T-helper 17 cell (primary cell): Measurements from ENCODE around the gene AKAP7. TPM values are rescaled to one million over a fixed set of nuclear protein-coding genes. Genes with fewer than 3 reads are reported as not detected.

ENCODE experiments used
- ATAC-seq: fragments of 150-1000 bp; cut with Tn5 transposase; 2 replicates; pipeline ENCODE4 v1.10.0; 2021; ENCODE audit warnings: mild to moderate bottlenecking, moderate library complexity
- DNase-seq, 3 donors: peaks; one replicate each; pipeline versions ENCODE4 v3.0.0 to v3.0.0-alpha.2; 2020 to 2021
- H3K9me3 ChIP-seq: one replicate; pipeline ENCODE4 v1.7.0; 2013; ENCODE audit warnings: low read length, mild to moderate bottlenecking; ENCODE audit not compliant: control insufficient read depth, poor library complexity, severe bottlenecking
- H3K27ac Mint-ChIP-seq: one replicate; pipeline ENCODE4 v1.8.0; 2022; ENCODE audit warnings: mild to moderate bottlenecking, moderate library complexity, mixed read lengths
- H3K27me3 Mint-ChIP-seq: one replicate; pipeline ENCODE4 v1.8.0; 2022; ENCODE audit warnings: mixed read lengths
- H3K36me3 Mint-ChIP-seq: one replicate; pipeline ENCODE4 v1.8.0; 2022; ENCODE audit warnings: low read depth, mixed read lengths
- H3K4me1 Mint-ChIP-seq: one replicate; pipeline ENCODE4 v1.8.0; 2022; ENCODE audit warnings: mild to moderate bottlenecking, mixed read lengths
- H3K4me3 Mint-ChIP-seq: one replicate; pipeline ENCODE4 v1.8.0; 2022; ENCODE audit warnings: mild to moderate bottlenecking, moderate library complexity, mixed read lengths
- total RNA-seq, 4 donors: library from RNA in 2 of 4; stranded (reverse) in 2 of 4; gene quantifications; one replicate each; pipeline ENCODE4 v1.2.3 and lab custom pipeline; 2022 to 2026

Gene AKAP7
- total RNA-seq, 2 donors from 2014 or later: 3.9 to 11.6 TPM

DNA sequence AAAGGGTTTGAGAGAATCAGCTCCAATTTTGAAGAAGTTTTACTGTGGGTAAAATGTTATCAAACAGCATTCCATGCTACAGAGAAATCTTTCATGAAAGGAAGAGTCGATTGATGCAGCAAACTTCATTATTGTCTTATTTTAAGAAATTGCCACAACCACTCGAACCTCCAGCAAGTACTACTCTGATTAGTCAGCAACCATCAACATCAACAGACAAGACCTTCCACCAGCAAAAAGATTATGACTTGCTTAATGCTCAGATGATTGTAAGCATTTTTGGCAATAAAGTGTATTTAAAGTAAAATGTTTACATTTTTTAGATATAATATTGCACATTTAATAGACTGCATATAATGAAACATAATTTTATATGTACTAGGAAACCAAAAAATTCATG, 87.5 kb downstream of the AKAP7 start:
- H3K36me3 Mint-ChIP-seq: peaks cover 3% of the 10 kb centered on the region
- no peak overlapping the region for H3K4me3 Mint-ChIP-seq
- no peaks in the 10 kb centered on the region for H3K27me3 Mint-ChIP-seq
- no peak for ATAC-seq
- no peak for DNase-seq
- no peaks in the 10 kb centered on the region for H3K9me3 ChIP-seq
- H3K27ac Mint-ChIP-seq: no peak overlapping the region
- H3K4me1 Mint-ChIP-seq: peaks cover 13% of the 10 kb centered on the region

DNA sequence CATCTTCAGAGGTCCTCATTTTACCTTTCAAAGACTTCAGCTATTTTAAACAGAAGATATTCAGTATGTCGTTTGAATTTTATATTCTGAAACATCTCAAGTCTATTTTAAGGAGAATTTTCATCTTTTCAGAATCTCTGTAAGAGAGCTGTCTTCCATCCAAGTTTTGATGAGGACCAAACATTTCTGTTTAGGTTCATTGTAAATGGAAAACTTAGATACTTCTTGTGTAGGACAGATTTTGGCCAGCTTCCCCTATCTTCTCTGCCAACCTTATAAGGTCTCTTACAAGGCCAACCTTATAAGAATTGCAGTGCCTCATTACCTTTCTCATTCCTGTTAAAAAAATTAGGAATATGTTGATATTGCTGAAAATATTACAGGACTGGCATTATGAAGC, 88.1 kb downstream of the AKAP7 start:
- no peaks in the 10 kb centered on the region for H3K27me3 Mint-ChIP-seq
- H3K9me3 ChIP-seq: no peaks in the 10 kb centered on the region
- DNase-seq: no peak
- H3K4me3 Mint-ChIP-seq: no peak overlapping the region
- no peak overlapping the region for H3K27ac Mint-ChIP-seq
- ATAC-seq: no peak
- peaks cover 13% of the 10 kb centered on the region for H3K4me1 Mint-ChIP-seq
- H3K36me3 Mint-ChIP-seq: peaks cover 3% of the 10 kb centered on the region

DNA sequence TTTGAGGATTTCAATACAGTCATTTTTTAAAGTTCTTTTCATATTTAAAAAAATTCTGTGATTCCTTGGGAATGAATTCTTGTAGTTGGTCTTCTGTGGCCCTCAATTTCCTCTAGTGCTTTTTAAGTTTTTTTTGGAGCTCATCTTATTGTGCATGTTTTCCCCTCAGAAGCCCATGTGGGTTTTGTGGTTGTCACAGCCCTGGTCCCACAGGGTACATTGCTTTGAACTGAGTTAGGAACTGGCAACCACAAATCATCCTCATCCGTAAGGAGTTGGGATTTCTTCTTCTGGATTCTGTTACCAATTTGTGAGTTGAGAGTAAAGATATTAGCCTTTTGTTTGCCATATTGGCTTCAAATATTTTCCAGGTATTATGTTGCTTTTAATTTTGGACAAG, 89.9 kb downstream of the AKAP7 start:
- H3K27ac Mint-ChIP-seq: peak overlapping the region; percentile 34
- DNase-seq (no peak), ATAC-seq (no peak)
- H3K36me3 Mint-ChIP-seq: peaks cover 3% of the 10 kb centered on the region
- no peaks in the 10 kb centered on the region for H3K9me3 ChIP-seq
- H3K27me3 Mint-ChIP-seq: no peaks in the 10 kb centered on the region
- H3K4me3 Mint-ChIP-seq: no peak overlapping the region
- H3K4me1 Mint-ChIP-seq: peaks cover 13% of the 10 kb centered on the region

DNA sequence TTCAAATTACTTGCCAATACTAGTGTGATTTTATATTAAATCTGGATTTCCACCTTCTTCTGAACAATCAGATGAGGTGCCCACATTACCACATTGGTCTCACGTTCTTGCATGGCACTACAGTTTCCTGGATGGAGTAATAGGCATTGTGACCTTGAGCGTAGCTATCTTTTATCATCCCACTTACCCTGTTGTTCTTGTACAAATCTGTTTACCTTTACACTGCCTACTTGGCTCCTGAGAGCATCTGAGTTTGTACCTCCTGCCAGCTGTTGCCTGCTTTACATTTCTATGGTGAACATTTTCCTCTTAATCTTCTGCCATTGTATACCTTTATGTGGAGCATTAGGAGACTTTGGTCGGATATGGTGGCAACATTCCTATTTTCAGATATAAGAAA, 90.7 kb downstream of the AKAP7 start:
- Mint-ChIP-seq H3K4me1 (peaks cover 10% of the 10 kb centered on the region), H3K27ac (no peak overlapping the region), H3K27me3 (no peaks in the 10 kb centered on the region), H3K4me3 (no peak overlapping the region), H3K36me3 (peaks cover 5% of the 10 kb centered on the region)
- no peak for DNase-seq
- no peak for ATAC-seq
- no peaks in the 10 kb centered on the region for H3K9me3 ChIP-seq

DNA sequence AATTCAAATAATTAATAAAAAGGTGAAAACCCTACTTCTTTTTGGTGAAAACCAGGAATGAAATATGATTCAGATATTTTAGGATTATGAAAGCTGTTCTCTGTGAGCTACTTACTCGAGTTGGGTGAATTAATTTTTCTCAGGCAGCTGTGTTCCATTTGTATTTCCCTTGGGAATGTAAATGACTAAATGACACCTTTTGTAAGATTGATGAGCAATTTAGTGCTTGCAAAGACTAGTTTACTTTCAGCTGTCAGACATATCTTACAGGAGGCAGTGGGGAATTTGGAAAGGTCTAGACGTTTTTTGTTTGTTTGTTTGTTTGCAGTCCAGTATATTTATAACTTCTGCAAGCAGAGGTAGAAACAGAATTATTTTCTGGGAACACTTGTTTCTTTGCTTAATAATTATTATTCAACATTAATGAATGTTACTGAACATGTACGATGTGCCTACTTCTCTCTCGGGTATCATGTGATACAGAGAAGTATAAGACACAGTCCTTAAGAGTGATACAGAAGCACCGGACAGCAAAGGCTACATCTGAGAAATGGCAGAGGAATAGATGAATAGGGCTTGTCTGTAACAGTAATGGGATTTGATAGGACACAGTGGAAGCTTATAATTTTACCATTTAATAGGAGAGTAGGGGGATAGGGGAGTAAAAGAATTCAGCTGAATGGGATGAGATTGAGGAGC, 91.3 kb downstream of the AKAP7 start:
- no peak overlapping the region for H3K4me3 Mint-ChIP-seq
- no peak overlapping the region for H3K27ac Mint-ChIP-seq
- ATAC-seq: no peak
- H3K27me3 Mint-ChIP-seq: no peaks in the 10 kb centered on the region
- peaks cover 10% of the 10 kb centered on the region for H3K4me1 Mint-ChIP-seq
- H3K9me3 ChIP-seq: no peaks in the 10 kb centered on the region
- H3K36me3 Mint-ChIP-seq: peaks cover 5% of the 10 kb centered on the region
- DNase-seq: no peak

DNA sequence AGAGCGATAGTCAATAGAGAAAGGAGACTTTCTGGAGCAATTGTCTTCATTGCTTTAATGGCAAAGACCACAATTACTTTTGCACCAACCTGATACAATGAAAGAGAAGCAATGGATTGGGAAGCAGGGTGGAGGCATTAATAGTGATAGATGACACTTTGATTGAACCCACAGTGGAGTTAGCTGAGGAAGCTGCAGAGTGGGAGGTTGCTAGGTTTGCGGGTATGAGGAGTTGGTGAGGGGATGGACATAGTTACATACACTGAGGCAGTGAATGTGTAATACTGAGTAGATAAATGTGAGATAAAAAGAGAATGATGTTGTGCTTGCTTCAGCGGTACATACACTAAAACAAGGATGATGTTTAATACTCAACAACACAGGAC, 91.9 kb downstream of the AKAP7 start:
- H3K4me1 Mint-ChIP-seq: peaks cover 10% of the 10 kb centered on the region
- H3K9me3 ChIP-seq: no peaks in the 10 kb centered on the region
- H3K27me3 Mint-ChIP-seq: no peaks in the 10 kb centered on the region
- H3K27ac Mint-ChIP-seq: no peak overlapping the region
- DNase-seq (no peak), ATAC-seq (no peak)
- no peak overlapping the region for H3K4me3 Mint-ChIP-seq
- H3K36me3 Mint-ChIP-seq: peaks cover 2% of the 10 kb centered on the region

DNA sequence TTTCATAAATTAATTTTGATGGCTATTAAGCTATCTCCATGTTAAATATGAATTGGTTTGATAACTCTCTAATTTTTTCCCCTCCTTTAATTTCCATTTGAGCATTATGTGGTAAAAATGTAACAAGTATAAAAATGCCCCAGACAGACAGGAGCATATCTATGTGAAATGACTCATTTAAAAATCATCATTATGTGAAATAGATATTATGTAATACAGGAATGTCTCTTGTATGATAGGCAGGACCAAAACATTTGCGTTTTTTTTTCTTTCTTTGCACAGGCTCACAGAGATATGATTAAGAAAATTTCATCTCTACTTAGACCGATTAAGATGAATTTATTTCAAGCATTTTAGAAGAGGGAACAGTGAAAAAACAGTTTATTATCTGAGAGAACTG, 95.8 kb downstream of the AKAP7 start:
- ATAC-seq (no peak), DNase-seq (no peak)
- Mint-ChIP-seq H3K4me3 (no peak overlapping the region), H3K4me1 (peaks cover 6% of the 10 kb centered on the region), H3K27me3 (no peaks in the 10 kb centered on the region), H3K36me3 (peaks cover 4% of the 10 kb centered on the region), H3K27ac (no peak overlapping the region)
- no peaks in the 10 kb centered on the region for H3K9me3 ChIP-seq

DNA sequence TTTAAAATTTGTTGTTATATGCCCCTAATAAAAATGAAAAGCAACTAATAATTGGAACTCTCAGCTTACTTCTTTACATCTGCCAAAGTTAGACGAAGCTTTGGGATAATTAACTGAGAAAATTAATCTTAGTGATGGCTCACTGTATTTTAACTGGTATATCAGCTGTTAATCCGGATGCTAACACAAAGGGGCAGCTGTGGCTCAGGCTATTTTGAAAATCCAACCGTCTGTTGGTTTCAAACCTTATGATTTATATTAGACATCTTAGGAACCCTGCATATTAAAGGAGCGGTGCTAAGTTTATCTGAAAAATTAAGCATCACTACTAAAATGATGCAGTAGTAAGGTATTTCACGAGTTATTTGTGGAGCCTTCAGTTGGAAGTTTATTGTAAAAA, 96.6 kb downstream of the AKAP7 start:
- no peaks in the 10 kb centered on the region for H3K9me3 ChIP-seq
- H3K27ac Mint-ChIP-seq: no peak overlapping the region
- H3K4me1 Mint-ChIP-seq: peaks cover 6% of the 10 kb centered on the region
- H3K36me3 Mint-ChIP-seq: peaks cover 4% of the 10 kb centered on the region
- H3K4me3 Mint-ChIP-seq: no peak overlapping the region
- H3K27me3 Mint-ChIP-seq: no peaks in the 10 kb centered on the region
- DNase-seq (no peak), ATAC-seq (no peak)

DNA sequence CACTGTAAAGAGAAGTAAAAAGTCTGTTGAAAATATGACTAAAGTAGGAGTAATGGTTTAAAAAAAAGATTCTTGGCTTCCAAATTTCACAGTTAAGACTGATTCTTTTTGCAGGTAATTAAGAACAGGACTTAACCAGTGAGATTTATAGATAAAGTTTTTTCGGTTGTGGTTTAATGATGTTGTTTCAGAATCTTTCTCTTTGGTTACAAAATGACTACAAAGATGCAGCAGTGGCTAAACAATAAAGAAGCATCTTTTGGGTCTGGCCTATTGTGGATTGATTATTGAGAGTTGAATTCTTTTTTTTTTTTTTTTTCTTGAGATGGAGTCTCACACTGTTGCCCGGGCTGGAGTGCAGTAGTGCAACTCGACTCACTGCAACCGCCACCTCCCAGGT, 109.7 kb downstream of the AKAP7 start:
- peak overlapping the region; percentile 32 for H3K27ac Mint-ChIP-seq
- H3K4me1 Mint-ChIP-seq: peaks cover 7% of the 10 kb centered on the region
- H3K36me3 Mint-ChIP-seq: peaks cover 2% of the 10 kb centered on the region
- no peak overlapping the region for H3K4me3 Mint-ChIP-seq
- DNase-seq: no peak
- no peaks in the 10 kb centered on the region for H3K9me3 ChIP-seq
- ATAC-seq: no peak
- H3K27me3 Mint-ChIP-seq: no peaks in the 10 kb centered on the region

DNA sequence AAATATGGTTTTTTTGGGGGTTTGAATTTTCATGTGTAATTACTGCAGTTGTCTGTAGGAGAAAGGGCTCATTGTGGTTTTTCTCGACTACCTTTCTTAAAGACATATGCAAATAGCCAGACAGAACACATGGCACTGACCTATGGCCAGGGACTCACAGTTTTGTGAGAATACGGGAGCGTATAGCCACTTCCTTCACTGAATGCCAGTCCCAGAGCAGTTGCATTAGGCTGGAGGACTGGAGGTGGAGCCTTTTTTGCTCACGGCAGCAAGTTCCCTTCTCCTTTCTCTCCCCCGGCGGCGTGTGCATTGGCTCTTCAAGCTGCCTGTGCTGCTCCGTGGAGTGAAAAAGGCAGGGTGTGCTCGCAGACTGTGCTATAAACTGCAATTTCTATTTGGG, 114.9 kb downstream of the AKAP7 start:
- H3K4me3 Mint-ChIP-seq: peak overlapping the region; percentile 79
- ATAC-seq: peak; percentile 33
- H3K27ac Mint-ChIP-seq: peak overlapping the region; percentile 68
- DNase-seq: no peak
- H3K4me1 Mint-ChIP-seq: peaks cover 21% of the 10 kb centered on the region
- H3K27me3 Mint-ChIP-seq: no peaks in the 10 kb centered on the region
- no peaks in the 10 kb centered on the region for H3K9me3 ChIP-seq
- H3K36me3 Mint-ChIP-seq: peaks cover 8% of the 10 kb centered on the region

DNA sequence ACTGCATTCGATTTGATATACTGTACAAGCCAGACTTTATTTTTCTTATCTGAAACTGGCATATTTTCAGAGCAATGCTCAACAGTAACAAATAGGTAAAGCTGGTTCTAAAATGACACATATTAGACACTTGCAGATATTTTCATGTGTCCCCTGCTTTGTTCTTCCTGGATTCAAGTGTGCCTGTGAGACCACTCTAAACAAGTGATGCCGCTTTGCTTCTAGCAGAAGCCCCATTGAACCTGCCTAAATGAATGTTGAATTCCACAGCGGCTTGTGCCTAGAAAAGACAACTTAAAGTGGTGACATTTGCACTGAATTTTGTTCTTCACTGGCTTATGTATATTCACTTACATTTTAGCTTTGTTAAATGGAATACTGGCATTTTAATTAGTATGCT, 115.7 kb downstream of the AKAP7 start:
- H3K9me3 ChIP-seq: no peaks in the 10 kb centered on the region
- peak overlapping the region; percentile 79 for H3K4me3 Mint-ChIP-seq
- DNase-seq: no peak
- peaks cover 27% of the 10 kb centered on the region for H3K4me1 Mint-ChIP-seq
- peaks cover 7% of the 10 kb centered on the region for H3K36me3 Mint-ChIP-seq
- no peak overlapping the region for H3K27ac Mint-ChIP-seq
- no peak for ATAC-seq
- no peaks in the 10 kb centered on the region for H3K27me3 Mint-ChIP-seq

DNA sequence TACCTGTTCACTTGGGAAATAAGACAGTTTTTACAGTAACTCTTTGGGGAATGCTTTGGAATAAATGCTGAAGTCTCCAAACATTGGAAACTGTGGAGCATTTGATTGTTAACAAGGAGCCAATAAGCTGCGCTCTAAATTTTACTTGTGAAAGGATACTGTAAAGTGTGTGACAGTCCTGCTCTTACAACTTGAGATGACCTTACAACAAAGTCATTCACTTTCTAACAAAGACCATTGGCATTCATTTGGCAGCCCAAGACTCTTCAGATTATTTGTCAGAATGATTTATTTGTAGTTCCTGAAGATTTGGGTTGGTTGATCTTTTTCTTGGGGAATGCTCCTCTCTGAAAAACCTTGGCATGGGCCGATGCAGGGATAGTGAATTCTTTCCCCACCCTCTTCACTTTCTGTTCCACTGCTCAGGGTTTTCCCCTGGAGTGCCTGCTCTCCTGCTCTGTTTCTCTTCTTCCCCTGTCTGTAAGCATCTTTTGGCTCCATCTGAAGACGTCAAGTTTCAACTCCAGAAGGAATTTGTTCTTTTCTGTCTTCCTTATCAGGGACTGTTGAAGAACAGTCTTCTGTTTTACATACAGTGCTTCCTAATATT, 116.4 kb downstream of the AKAP7 start:
- Mint-ChIP-seq H3K36me3 (peaks cover 7% of the 10 kb centered on the region), H3K4me1 (peaks cover 27% of the 10 kb centered on the region), H3K27me3 (no peaks in the 10 kb centered on the region), H3K4me3 (no peak overlapping the region), H3K27ac (no peak overlapping the region)
- DNase-seq (no peak), ATAC-seq (no peak)
- no peaks in the 10 kb centered on the region for H3K9me3 ChIP-seq

DNA sequence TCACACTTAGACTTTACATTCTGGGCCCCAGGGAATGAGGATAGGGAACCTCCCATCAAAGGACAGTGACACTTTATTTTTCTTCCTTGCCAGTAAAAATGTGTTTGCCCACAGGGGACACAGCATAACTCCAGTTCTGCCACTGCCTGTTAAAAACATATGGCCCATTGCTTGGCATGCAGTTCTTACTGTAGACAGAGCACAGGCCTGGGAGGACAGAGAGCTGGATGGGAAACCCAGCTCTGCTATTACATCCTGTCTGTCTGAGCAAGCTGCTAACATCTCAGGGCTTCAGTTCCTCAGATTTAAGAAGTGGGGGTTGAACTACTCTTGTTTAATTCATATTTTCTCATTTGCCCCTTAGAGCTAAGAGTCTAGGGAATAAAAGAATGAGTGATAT, 120.2 kb downstream of the AKAP7 start:
- Mint-ChIP-seq H3K4me3 (no peak overlapping the region), H3K27ac (peak overlapping the region; percentile 89), H3K27me3 (no peaks in the 10 kb centered on the region), H3K36me3 (peaks cover 7% of the 10 kb centered on the region), H3K4me1 (peaks cover 22% of the 10 kb centered on the region)
- no peaks in the 10 kb centered on the region for H3K9me3 ChIP-seq
- ATAC-seq (no peak), DNase-seq (no peak)

DNA sequence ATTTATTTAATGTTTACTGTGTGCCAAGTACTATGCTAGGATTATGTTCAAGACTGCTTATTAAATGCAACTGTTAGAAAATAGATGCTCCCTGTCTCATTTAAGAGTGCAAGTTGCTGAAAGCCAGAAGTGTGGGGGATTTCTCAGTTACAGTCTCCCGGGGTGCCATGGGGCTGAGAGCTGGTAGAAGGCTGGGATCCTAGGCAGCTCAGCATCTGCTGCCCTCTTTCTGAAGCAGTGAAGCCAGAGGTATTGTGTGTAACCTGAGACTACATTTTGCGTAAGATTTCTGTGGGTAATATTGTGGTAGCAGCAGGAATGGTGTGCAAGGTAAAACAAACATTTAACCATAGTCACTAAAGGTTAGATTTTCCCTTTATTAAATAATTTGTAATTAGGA, 120.6 kb downstream of the AKAP7 start:
- Mint-ChIP-seq H3K36me3 (peaks cover 3% of the 10 kb centered on the region), H3K27ac (peak overlapping the region; percentile 89), H3K4me1 (peaks cover 18% of the 10 kb centered on the region), H3K4me3 (no peak overlapping the region), H3K27me3 (no peaks in the 10 kb centered on the region)
- ATAC-seq (no peak), DNase-seq (no peak)
- H3K9me3 ChIP-seq: no peaks in the 10 kb centered on the region
